Body of pancreas (tissue), 4 donors: ENCODE results near the gene BOLA3. TPM values are rescaled to one million over a fixed set of nuclear protein-coding genes. Genes with fewer than 3 reads are reported as not detected.
"Not testable (repeated sequence)": the region's sequence is repeated elsewhere in the genome, so short reads cannot be mapped to it uniquely, and the experiment has no call there.

Experiments
- ATAC-seq: fragments of 150-250 bp; one replicate; pipeline ENCODE4 v1.9.1; 2016
- DNase-seq, 4 donors: peaks; one replicate each; pipeline ENCODE4 v3.0.0-alpha.2; 2019
- H3K27ac ChIP-seq, 4 donors: fragments of 200-600 bp; sonication (generic); 1 replicate in 3 of 4; 2 replicates in 1 of 4; pipeline versions ENCODE4 v1.5.1 to v1.6.1; 2016 to 2019; ENCODE audit warnings: mild to moderate bottlenecking in 1 of 4, mixed read lengths in 1 of 4, moderate library complexity in 1 of 4
- H3K27me3 ChIP-seq, 2 donors: fragments of 200-600 bp; sonication (generic); one replicate each; pipeline ENCODE4 v1.6.0; 2016; ENCODE audit warnings: mild to moderate bottlenecking in 1 of 2
- H3K36me3 ChIP-seq, 2 donors: fragments of 200-600 bp; sonication (generic); replicated peaks in 1 of 2; 2 replicates each; pipeline ENCODE4 v1.5.1; 2016; ENCODE audit warnings: low read depth in 2 of 2; ENCODE audit not compliant: insufficient read depth in 1 of 2
- H3K4me1 ChIP-seq: fragments of 200-600 bp; sonication (generic); one replicate; pipeline ENCODE4 v1.6.0; 2016
- H3K4me3 ChIP-seq, 2 donors: fragments of 200-600 bp; sonication (generic); 1 replicate in 1 of 2; 2 replicates in 1 of 2; pipeline ENCODE4 v1.5.1; 2016 to 2019
- H3K9me3 ChIP-seq, 3 donors: fragments of 200-600 bp; sonication (generic); 1 replicate in 2 of 3; 2 replicates in 1 of 3; pipeline ENCODE4 v1.5.1; 2016
- CTCF ChIP-seq, 7 experiments: fragments of 450-650 bp in 4 of 7; fragments of 200-600 bp in 3 of 7; sonication (generic) in 3 of 7; IDR thresholded peaks; one replicate each; pipeline ENCODE4 v1.5.1; 2016 to 2019; ENCODE audit warnings: antibody characterized with exemption in 7 of 7
- POLR2A ChIP-seq, 3 donors: fragments of 450-650 bp; IDR thresholded peaks; one replicate each; pipeline ENCODE4 v1.6.1; 2016; ENCODE audit warnings: antibody characterized with exemption in 3 of 3, mild to moderate bottlenecking in 2 of 3
- WGBS, 2 donors: methylation state at CpG; one replicate each; pipeline ENCODE4 v1.1.5; 2017; 5-methylcytosine and 5-hydroxymethylcytosine counted together
- intact Hi-C: fragments of 100-400 bp; cut with DNase I; formaldehyde crosslinking; loops from one replicate; pipeline ENCODE4 v1.15.1; 2023
- total RNA-seq, 2 donors: library from RNA; depleted of rRNA; stranded (reverse); fragments of >200 nt; gene quantifications; one replicate each; pipeline ENCODE4 v1.1.0, GENCODE V29; 2016

The BOLA3 gene
- total RNA-seq, 2 donors from 2014 or later: 17.1 to 41.5 TPM

GRCh38 chr2:74092275-74092674 lies 55.4 kb downstream of the BOLA3 start:
- DNase-seq (no peak), ATAC-seq (no peak)
- Histone ChIP-seq H3K36me3 (peaks cover 0 to 26% of the 10 kb centered on the region in 2 donors), H3K27ac (no peak overlapping the region), H3K4me1 (no peaks in the 10 kb centered on the region), H3K27me3 (no peaks in the 10 kb centered on the region), H3K4me3 (no peak overlapping the region), H3K9me3 (no peaks in the 10 kb centered on the region)
- intact Hi-C loops: no loop called here
- TF ChIP-seq CTCF (IDR thresholded peaks at IDR 0.05): no peak
- WGBS, 2 donors: 93 to 94% methylated on average over 7 of the region's 7 CpGs

GRCh38 chr2:74091391-74091790 lies 56.3 kb downstream of the BOLA3 start:
- TF ChIP-seq CTCF (IDR thresholded peaks at IDR 0.05): no peak
- no peak for TF ChIP-seq POLR2A (IDR thresholded peaks at IDR 0.05)
- Histone ChIP-seq H3K4me1 (no peaks in the 10 kb centered on the region), H3K36me3 (peaks cover 0 to 26% of the 10 kb centered on the region in 2 donors), H3K27me3 (no peaks in the 10 kb centered on the region), H3K9me3 (no peaks in the 10 kb centered on the region), H3K4me3 (no peak overlapping the region), H3K27ac (no peak overlapping the region)
- intact Hi-C loops: no loop called here
- ATAC-seq: no peak
- 92 to 100% methylated on average over 3 of the region's 3 CpGs for WGBS, 2 donors
- DNase-seq: no peak

GRCh38 chr2:74089816-74090745 lies 57.6 kb downstream of the BOLA3 start:
- intact Hi-C loops: no loop called here
- H3K27ac ChIP-seq: no peak overlapping the region
- peaks cover 0 to 26% of the 10 kb centered on the region in 2 donors for H3K36me3 ChIP-seq
- no peaks in the 10 kb centered on the region for H3K27me3 ChIP-seq
- DNase-seq (no peak), ATAC-seq (no peak)
- H3K4me3 ChIP-seq: no peak overlapping the region
- 91 to 94% methylated on average over 24 of the region's 26 CpGs for whole genome bisulfite sequencing, 2 donors
- TF ChIP-seq POLR2A (IDR thresholded peaks at IDR 0.05): no peak
- no peak for TF ChIP-seq CTCF (IDR thresholded peaks at IDR 0.05)
- no peaks in the 10 kb centered on the region for H3K4me1 ChIP-seq
- no peaks in the 10 kb centered on the region for H3K9me3 ChIP-seq

- H3K4me3 ChIP-seq, H3K9me3 ChIP-seq, DNase-seq, H3K27me3 ChIP-seq, intact Hi-C loops, H3K27ac ChIP-seq, ATAC-seq, H3K4me1 ChIP-seq: not testable (repeated sequence)
- WGBS, 2 donors: 91 to 95% methylated on average over 8 of the region's 8 CpGs
- peaks cover 0 to 24% of the 10 kb centered on the region in 2 donors for H3K36me3 ChIP-seq
These were observed 59.0 kb downstream of the BOLA3 start for GRCh38 chr2:74088676-74089075.

- no peak for DNase-seq
- no peak overlapping the region for H3K4me3 ChIP-seq
- TF ChIP-seq CTCF (IDR thresholded peaks at IDR 0.05) (no peak), POLR2A (IDR thresholded peaks at IDR 0.05) (no peak)
- 93 to 96% methylated on average over 6 to 15 of the region's 16 CpGs for WGBS, 2 donors
- H3K36me3 ChIP-seq: peaks cover 0 to 18% of the 10 kb centered on the region in 2 donors
- no peaks in the 10 kb centered on the region for H3K4me1 ChIP-seq
- no peaks in the 10 kb centered on the region for H3K27me3 ChIP-seq
- intact Hi-C loops: no loop called here
- H3K27ac ChIP-seq: no peak overlapping the region
- ATAC-seq: no peak
- no peaks in the 10 kb centered on the region for H3K9me3 ChIP-seq
These were observed 60.0 kb downstream of the BOLA3 start for GRCh38 chr2:74087696-74088095.
